Measurements from ENCODE around the gene PDE4D. TPM values are rescaled to one million over a fixed set of nuclear protein-coding genes. Genes with fewer than 3 reads are reported as not detected.

Gene PDE4D
- total RNA-seq, 1 donor from 2014 or later = 14.2 TPM

GRCh38 chr5:59917121-59917520, 23.6 kb upstream of the PDE4D start:
- no peaks in the 10 kb centered on the region for H3K4me1 ChIP-seq (ENCODE audit: insufficient read depth, low read length)
- DNase-seq (ENCODE audit: low read depth) = no peak
- H2AFZ ChIP-seq (ENCODE audit: low read depth, low read length) = no peak overlapping the region
- no peak overlapping the region for H3K4me2 ChIP-seq (ENCODE audit: low read length)
- H3K4me1 Mint-ChIP-seq (ENCODE audit: low read depth, unreplicated experiment) = no peaks in the 10 kb centered on the region
- H3K27ac Mint-ChIP-seq (ENCODE audit: unreplicated experiment) = no peak overlapping the region
- no peaks in the 10 kb centered on the region for H4K20me1 ChIP-seq (ENCODE audit: insufficient read depth, low read length)
- H3K4me3 Mint-ChIP-seq (ENCODE audit: unreplicated experiment) = no peak overlapping the region
- TF ChIP-seq CTCF (IDR thresholded peaks at IDR 0.05; ENCODE audit: insufficient read depth, low read depth, low read length) (no peak), EZH2 (IDR thresholded peaks at IDR 0.05; ENCODE audit: insufficient read depth, low read length) (no peak)
- no peaks in the 10 kb centered on the region for H3K9me3 ChIP-seq (ENCODE audit: insufficient read depth, low read depth, low read length)
- FAIRE-seq = no peak
- H3K27me3 ChIP-seq (ENCODE audit: insufficient read depth, low read length) = no peaks in the 10 kb centered on the region
- H3K9me3 Mint-ChIP-seq (ENCODE audit: unreplicated experiment) = no peaks in the 10 kb centered on the region
- no peaks in the 10 kb centered on the region for H3K36me3 Mint-ChIP-seq (ENCODE audit: low read depth, unreplicated experiment)
- no peak overlapping the region for H3K4me3 ChIP-seq (ENCODE audit: insufficient read depth, low read depth, low read length)
- no peak overlapping the region for H3K27ac ChIP-seq (ENCODE audit: low read depth, low read length)
- no peaks in the 10 kb centered on the region for H3K79me2 ChIP-seq (ENCODE audit: insufficient read depth, low read length)
- H3K27me3 Mint-ChIP-seq (ENCODE audit: low read depth, unreplicated experiment) = no peaks in the 10 kb centered on the region
- H3K9ac ChIP-seq (ENCODE audit: low read length) = no peak overlapping the region
- H3K36me3 ChIP-seq (ENCODE audit: insufficient read depth, low read length) = no peaks in the 10 kb centered on the region

- Histone ChIP-seq H3K4me3 (ENCODE audit: insufficient read depth, low read depth, low read length) (no peak overlapping the region), H3K9ac (ENCODE audit: low read length) (no peak overlapping the region), H3K4me1 (ENCODE audit: insufficient read depth, low read length) (no peaks in the 10 kb centered on the region), H3K9me3 (ENCODE audit: insufficient read depth, low read depth, low read length) (no peaks in the 10 kb centered on the region), H2AFZ (ENCODE audit: low read depth, low read length) (no peak overlapping the region), H3K79me2 (ENCODE audit: insufficient read depth, low read length) (no peaks in the 10 kb centered on the region), H3K36me3 (ENCODE audit: insufficient read depth, low read length) (no peaks in the 10 kb centered on the region), H3K4me2 (ENCODE audit: low read length) (no peak overlapping the region), H3K27ac (ENCODE audit: low read depth, low read length) (no peak overlapping the region), H4K20me1 (ENCODE audit: insufficient read depth, low read length) (no peaks in the 10 kb centered on the region), H3K27me3 (ENCODE audit: insufficient read depth, low read length) (no peaks in the 10 kb centered on the region)
- no peaks in the 10 kb centered on the region for H3K36me3 Mint-ChIP-seq (ENCODE audit: low read depth, unreplicated experiment)
- no peak overlapping the region for H3K4me3 Mint-ChIP-seq (ENCODE audit: unreplicated experiment)
- TF ChIP-seq EZH2 (IDR thresholded peaks at IDR 0.05; ENCODE audit: insufficient read depth, low read length) = no peak
- no peak for TF ChIP-seq CTCF (IDR thresholded peaks at IDR 0.05; ENCODE audit: insufficient read depth, low read depth, low read length)
- no peaks in the 10 kb centered on the region for H3K27me3 Mint-ChIP-seq (ENCODE audit: low read depth, unreplicated experiment)
- H3K4me1 Mint-ChIP-seq (ENCODE audit: low read depth, unreplicated experiment) = no peaks in the 10 kb centered on the region
- no peak for DNase-seq (ENCODE audit: low read depth)
- FAIRE-seq = no peak
- no peaks in the 10 kb centered on the region for H3K9me3 Mint-ChIP-seq (ENCODE audit: unreplicated experiment)
- no peak overlapping the region for H3K27ac Mint-ChIP-seq (ENCODE audit: unreplicated experiment)
Measured at GRCh38 chr5:59905188-59905587, 11.7 kb upstream of the PDE4D start.

- Mint-ChIP-seq H3K27ac (ENCODE audit: unreplicated experiment) (no peak overlapping the region), H3K4me1 (ENCODE audit: low read depth, unreplicated experiment) (no peaks in the 10 kb centered on the region), H3K9me3 (ENCODE audit: unreplicated experiment) (no peaks in the 10 kb centered on the region), H3K4me3 (ENCODE audit: unreplicated experiment) (no peak overlapping the region), H3K36me3 (ENCODE audit: low read depth, unreplicated experiment) (no peaks in the 10 kb centered on the region), H3K27me3 (ENCODE audit: low read depth, unreplicated experiment) (peaks cover 28% of the 10 kb centered on the region)
- no peak for TF ChIP-seq CTCF (IDR thresholded peaks at IDR 0.05; ENCODE audit: insufficient read depth, low read depth, low read length)
- Histone ChIP-seq H3K36me3 (ENCODE audit: insufficient read depth, low read length) (no peaks in the 10 kb centered on the region), H4K20me1 (ENCODE audit: insufficient read depth, low read length) (no peaks in the 10 kb centered on the region), H3K4me1 (ENCODE audit: insufficient read depth, low read length) (peaks cover 4% of the 10 kb centered on the region), H2AFZ (ENCODE audit: low read depth, low read length) (no peak overlapping the region), H3K9me3 (ENCODE audit: insufficient read depth, low read depth, low read length) (no peaks in the 10 kb centered on the region), H3K27me3 (ENCODE audit: insufficient read depth, low read length) (peaks cover 22% of the 10 kb centered on the region), H3K9ac (ENCODE audit: low read length) (no peak overlapping the region), H3K4me3 (ENCODE audit: insufficient read depth, low read depth, low read length) (no peak overlapping the region), H3K27ac (ENCODE audit: low read depth, low read length) (no peak overlapping the region), H3K79me2 (ENCODE audit: insufficient read depth, low read length) (no peaks in the 10 kb centered on the region), H3K4me2 (ENCODE audit: low read length) (no peak overlapping the region)
- FAIRE-seq = no peak
- DNase-seq (ENCODE audit: low read depth) = no peak
Measured at GRCh38 chr5:59897075-59897474, 3.5 kb upstream of the PDE4D start.

Data from astrocyte (in vitro differentiated cells and primary cell).